ENCODE measurements around the gene ETFA. TPM values are rescaled to one million over a fixed set of nuclear protein-coding genes. Genes with fewer than 3 reads are reported as not detected.

Gene ETFA
- polyA plus RNA-seq, 2 donors: 43.5 to 111 TPM

DNA sequence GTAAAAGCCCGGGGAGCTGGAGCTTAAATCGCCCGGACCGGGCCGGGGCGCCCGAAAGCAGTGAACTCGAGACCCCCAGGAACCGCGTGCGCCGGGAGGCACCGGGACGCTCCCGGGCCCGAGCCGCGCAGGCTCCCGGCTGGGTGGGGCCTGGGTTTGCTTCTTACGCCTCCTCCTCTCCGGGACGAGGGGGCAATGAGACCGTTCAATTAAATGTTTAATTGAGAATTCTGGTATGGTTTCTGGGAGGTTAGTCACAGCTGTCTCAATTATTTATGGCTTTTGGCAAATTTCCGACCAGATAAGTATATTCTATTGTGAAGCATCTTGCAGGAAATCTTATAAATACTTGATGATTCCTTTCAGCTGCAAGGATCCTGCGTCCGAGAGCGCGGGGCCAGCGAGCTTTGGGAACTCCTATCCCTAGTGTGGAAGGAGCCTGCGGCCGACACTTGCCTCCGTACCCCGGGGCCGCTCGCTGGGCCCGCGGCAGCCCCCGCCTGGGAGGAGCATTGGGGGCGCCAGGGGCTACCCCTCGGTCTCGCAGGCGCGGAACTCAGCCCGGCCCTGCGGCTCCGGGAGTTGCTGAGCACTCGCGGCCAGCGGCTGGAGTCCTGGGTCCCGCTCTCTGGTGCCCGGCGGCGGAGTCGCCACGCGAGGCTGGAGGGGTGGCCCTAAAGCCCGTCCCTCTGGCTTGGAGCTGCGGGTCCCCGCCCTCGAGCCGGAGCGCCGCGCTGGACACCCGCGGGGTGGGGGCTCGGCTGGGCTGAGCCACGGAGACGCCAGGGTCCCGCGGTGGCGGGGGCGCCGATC, 35.6 kb upstream of the ETFA start:
- H3K4me1 ChIP-seq (ENCODE audit: control insufficient read depth in 2 of 2, insufficient read depth in 2 of 2, low read length in 1 of 2): peaks cover 6 to 9% of the 10 kb centered on the region in 2 donors
- H3K4me3 ChIP-seq (ENCODE audit: low read depth in 1 of 2, low read length in 2 of 2): peak overlapping the region; percentile 60 to 75
- H3K27me3 ChIP-seq (ENCODE audit: control insufficient read depth in 1 of 2, insufficient read depth in 2 of 2, low read length in 2 of 2): peaks cover 0 to 23% of the 10 kb centered on the region in 2 donors
- WGBS, 2 donors: 18 to 19% methylated on average over 65 to 74 of the region's 74 CpGs
- H3K36me3 ChIP-seq (ENCODE audit: control insufficient read depth in 2 of 2, insufficient read depth in 2 of 2, low read length in 1 of 2): no peaks in the 10 kb centered on the region
- peak overlapping the region in 1 of 2 donors; percentile 32 for H3K27ac ChIP-seq (ENCODE audit: low read depth in 2 of 2, low read length in 1 of 2)
- no peaks in the 10 kb centered on the region for H3K9me3 ChIP-seq (ENCODE audit: control insufficient read depth in 2 of 2, insufficient read depth in 1 of 2, low read depth in 1 of 2, low read length in 1 of 2)

DNA sequence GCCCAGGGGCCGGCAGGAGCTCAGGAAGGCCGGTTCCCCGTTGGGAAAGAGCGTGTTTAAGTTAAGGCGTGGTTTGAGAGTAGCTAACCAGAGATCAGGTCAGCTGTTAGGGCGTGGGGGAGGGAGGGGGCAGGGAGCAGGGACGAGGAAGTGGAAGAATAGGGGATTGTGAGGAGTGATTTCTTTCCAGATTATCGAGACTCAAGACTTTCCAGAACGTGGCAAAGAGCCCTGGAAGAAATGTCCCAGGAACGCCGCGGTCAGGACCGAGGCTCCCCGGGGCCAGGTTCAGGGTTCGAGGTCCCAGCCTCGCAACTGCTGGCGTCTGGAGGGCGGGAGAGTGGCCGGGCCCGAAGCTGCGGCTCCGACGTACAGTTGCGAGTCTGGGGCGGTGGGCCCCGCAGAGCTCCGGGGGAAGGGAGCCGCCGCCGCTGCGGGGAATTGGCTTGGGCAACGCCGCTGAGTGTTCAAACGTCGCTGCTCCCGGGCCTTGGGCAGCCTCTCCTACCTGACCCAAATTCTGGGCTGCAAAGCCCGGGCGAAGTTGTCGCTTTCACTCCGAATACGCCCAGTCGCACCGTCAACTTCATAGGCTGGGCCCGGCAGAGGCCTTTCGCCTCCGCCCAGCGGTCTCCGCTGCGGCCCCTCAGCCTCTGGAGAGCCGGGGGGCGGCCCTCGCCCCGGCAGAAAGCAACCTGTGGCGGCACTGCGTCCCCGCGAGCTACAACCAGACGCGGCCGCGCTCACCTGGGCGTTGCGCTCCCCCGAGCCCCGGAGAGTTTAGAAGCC, 34.8 kb upstream of the ETFA start:
- Histone ChIP-seq H3K27me3 (ENCODE audit: control insufficient read depth in 1 of 2, insufficient read depth in 2 of 2, low read length in 2 of 2) (peaks cover 0 to 23% of the 10 kb centered on the region in 2 donors), H3K36me3 (ENCODE audit: control insufficient read depth in 2 of 2, insufficient read depth in 2 of 2, low read length in 1 of 2) (no peaks in the 10 kb centered on the region), H3K27ac (ENCODE audit: low read depth in 2 of 2, low read length in 1 of 2) (peak overlapping the region in 1 of 2 donors; percentile 40), H3K4me3 (ENCODE audit: low read depth in 1 of 2, low read length in 2 of 2) (peak overlapping the region; percentile 60 to 75), H3K4me1 (ENCODE audit: control insufficient read depth in 2 of 2, insufficient read depth in 2 of 2, low read length in 1 of 2) (peaks cover 9 to 10% of the 10 kb centered on the region in 2 donors), H3K9me3 (ENCODE audit: control insufficient read depth in 2 of 2, insufficient read depth in 1 of 2, low read depth in 1 of 2, low read length in 1 of 2) (no peaks in the 10 kb centered on the region)
- 2% methylated on average over 59 to 65 of the region's 65 CpGs for WGBS, 2 donors

GRCh38 chr15:76345583-76345879, 34.3 kb upstream of the ETFA start:
- Histone ChIP-seq H3K9me3 (ENCODE audit: control insufficient read depth in 2 of 2, insufficient read depth in 1 of 2, low read depth in 1 of 2, low read length in 1 of 2) (no peaks in the 10 kb centered on the region), H3K4me1 (ENCODE audit: control insufficient read depth in 2 of 2, insufficient read depth in 2 of 2, low read length in 1 of 2) (peaks cover 14 to 15% of the 10 kb centered on the region in 2 donors), H3K4me3 (ENCODE audit: low read depth in 1 of 2, low read length in 2 of 2) (peak overlapping the region in 1 of 2 donors; percentile 75), H3K36me3 (ENCODE audit: control insufficient read depth in 2 of 2, insufficient read depth in 2 of 2, low read length in 1 of 2) (no peaks in the 10 kb centered on the region), H3K27me3 (ENCODE audit: control insufficient read depth in 1 of 2, insufficient read depth in 2 of 2, low read length in 2 of 2) (peaks cover 0 to 23% of the 10 kb centered on the region in 2 donors), H3K27ac (ENCODE audit: low read depth in 2 of 2, low read length in 1 of 2) (no peak overlapping the region)
- 21 to 33% methylated on average over 7 of the region's 7 CpGs for WGBS, 2 donors

DNA sequence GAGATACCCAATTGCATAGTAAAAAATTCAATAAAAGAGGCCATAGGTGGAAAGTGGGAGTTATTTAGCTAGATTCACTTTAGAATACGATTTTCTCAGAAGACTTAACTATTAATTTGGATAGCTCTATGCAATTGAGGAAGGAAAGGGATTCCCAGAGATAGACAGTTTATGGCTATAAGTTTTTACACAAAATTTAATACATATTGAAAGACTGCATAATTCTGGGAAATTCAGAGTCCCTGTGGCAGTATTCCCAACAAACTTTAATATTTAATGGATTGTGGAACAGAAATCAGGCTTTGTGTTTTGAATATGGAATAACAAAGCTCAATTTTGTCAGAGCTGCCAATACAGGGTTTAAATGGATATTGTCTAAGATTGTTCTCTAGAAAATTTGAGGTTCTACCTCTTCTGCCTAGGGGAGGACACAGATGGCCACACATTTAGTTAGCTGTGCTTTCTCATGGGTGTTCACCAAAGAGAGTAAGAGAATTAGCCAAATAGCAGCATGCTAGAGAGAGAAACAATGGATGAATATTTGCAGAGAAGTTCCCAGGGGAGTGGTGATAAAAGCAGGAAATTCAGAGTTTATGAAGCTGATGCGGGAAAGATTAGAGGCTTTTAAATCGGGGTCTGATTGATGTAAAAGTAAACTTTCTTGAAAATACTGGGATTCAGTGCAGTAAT, 33.8 kb upstream of the ETFA start:
- WGBS, 2 donors: 41 to 53% methylated on average over 3 of the region's 3 CpGs
- H3K4me1 ChIP-seq (ENCODE audit: control insufficient read depth in 2 of 2, insufficient read depth in 2 of 2, low read length in 1 of 2): peaks cover 14 to 20% of the 10 kb centered on the region in 2 donors
- H3K4me3 ChIP-seq (ENCODE audit: low read depth in 1 of 2, low read length in 2 of 2): no peak overlapping the region
- peaks cover 0 to 27% of the 10 kb centered on the region in 2 donors for H3K27me3 ChIP-seq (ENCODE audit: control insufficient read depth in 1 of 2, insufficient read depth in 2 of 2, low read length in 2 of 2)
- H3K36me3 ChIP-seq (ENCODE audit: control insufficient read depth in 2 of 2, insufficient read depth in 2 of 2, low read length in 1 of 2): no peaks in the 10 kb centered on the region
- no peak overlapping the region for H3K27ac ChIP-seq (ENCODE audit: low read depth in 2 of 2, low read length in 1 of 2)
- no peaks in the 10 kb centered on the region for H3K9me3 ChIP-seq (ENCODE audit: control insufficient read depth in 2 of 2, insufficient read depth in 1 of 2, low read depth in 1 of 2, low read length in 1 of 2)

GRCh38 chr15:76343313-76343996, 32.2 kb upstream of the ETFA start:
- H3K4me1 ChIP-seq (ENCODE audit: control insufficient read depth in 2 of 2, insufficient read depth in 2 of 2, low read length in 1 of 2): peaks cover 16 to 20% of the 10 kb centered on the region in 2 donors
- H3K4me3 ChIP-seq (ENCODE audit: low read depth in 1 of 2, low read length in 2 of 2): no peak overlapping the region
- 40 to 58% methylated on average over 16 of the region's 16 CpGs for WGBS, 2 donors
- H3K36me3 ChIP-seq (ENCODE audit: control insufficient read depth in 2 of 2, insufficient read depth in 2 of 2, low read length in 1 of 2): no peaks in the 10 kb centered on the region
- no peaks in the 10 kb centered on the region for H3K9me3 ChIP-seq (ENCODE audit: control insufficient read depth in 2 of 2, insufficient read depth in 1 of 2, low read depth in 1 of 2, low read length in 1 of 2)
- peaks cover 0 to 39% of the 10 kb centered on the region in 2 donors for H3K27me3 ChIP-seq (ENCODE audit: control insufficient read depth in 1 of 2, insufficient read depth in 2 of 2, low read length in 2 of 2)
- no peak overlapping the region for H3K27ac ChIP-seq (ENCODE audit: low read depth in 2 of 2, low read length in 1 of 2)

DNA sequence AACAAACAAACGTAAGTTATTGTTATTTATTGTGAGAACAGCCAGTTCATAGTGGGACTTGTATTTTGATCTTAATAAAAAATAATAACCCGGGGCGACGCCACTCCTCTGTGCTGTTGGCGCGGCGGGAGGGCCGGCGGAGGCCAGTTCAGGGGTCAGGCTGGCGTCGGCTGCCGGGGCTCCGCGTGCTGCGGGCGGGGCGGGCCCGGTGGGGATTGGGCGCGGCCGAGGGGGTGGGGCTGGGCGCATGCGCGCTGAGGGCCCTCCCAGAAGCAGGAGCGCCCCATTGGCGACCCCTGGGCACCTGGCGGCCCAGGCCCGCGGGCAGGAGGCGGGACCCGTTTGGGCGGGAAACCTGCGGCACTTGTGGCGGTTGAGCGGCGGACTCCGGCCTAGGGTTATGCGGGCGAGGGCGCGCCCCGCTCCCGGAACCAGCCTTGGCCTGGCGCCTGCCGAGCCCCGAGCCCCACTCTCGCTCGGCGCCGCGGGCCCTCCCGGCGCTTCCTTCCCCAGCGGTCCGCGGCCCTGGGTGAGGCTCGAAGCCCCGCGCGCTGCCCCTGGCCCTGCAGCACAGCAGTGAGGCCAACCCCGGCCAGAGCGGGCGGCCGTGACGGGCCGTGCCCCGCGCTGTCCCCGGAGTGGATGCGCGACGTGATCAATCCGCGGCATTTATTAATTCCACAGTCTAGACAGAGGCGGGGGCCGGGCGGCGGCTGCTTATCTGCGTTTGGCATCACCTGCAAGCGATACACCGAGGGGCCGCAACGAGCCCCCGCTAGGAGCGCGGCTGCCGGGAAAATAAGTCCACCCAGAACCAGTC, 31.3 kb upstream of the ETFA start:
- Histone ChIP-seq H3K27me3 (ENCODE audit: control insufficient read depth in 1 of 2, insufficient read depth in 2 of 2, low read length in 2 of 2) (peaks cover 0 to 42% of the 10 kb centered on the region in 2 donors), H3K4me1 (ENCODE audit: control insufficient read depth in 2 of 2, insufficient read depth in 2 of 2, low read length in 1 of 2) (peaks cover 16 to 26% of the 10 kb centered on the region in 2 donors), H3K36me3 (ENCODE audit: control insufficient read depth in 2 of 2, insufficient read depth in 2 of 2, low read length in 1 of 2) (no peaks in the 10 kb centered on the region), H3K4me3 (ENCODE audit: low read depth in 1 of 2, low read length in 2 of 2) (peak overlapping the region; percentile 2 to 7), H3K27ac (ENCODE audit: low read depth in 2 of 2, low read length in 1 of 2) (no peak overlapping the region), H3K9me3 (ENCODE audit: control insufficient read depth in 2 of 2, insufficient read depth in 1 of 2, low read depth in 1 of 2, low read length in 1 of 2) (peaks cover 0 to 6% of the 10 kb centered on the region in 2 donors)
- WGBS, 2 donors: 24 to 33% methylated on average over 69 to 87 of the region's 87 CpGs

GRCh38 chr15:76342058-76342381, 30.8 kb upstream of the ETFA start:
- peaks cover 0 to 7% of the 10 kb centered on the region in 2 donors for H3K9me3 ChIP-seq (ENCODE audit: control insufficient read depth in 2 of 2, insufficient read depth in 1 of 2, low read depth in 1 of 2, low read length in 1 of 2)
- H3K4me1 ChIP-seq (ENCODE audit: control insufficient read depth in 2 of 2, insufficient read depth in 2 of 2, low read length in 1 of 2): peaks cover 16 to 27% of the 10 kb centered on the region in 2 donors
- H3K27ac ChIP-seq (ENCODE audit: low read depth in 2 of 2, low read length in 1 of 2): no peak overlapping the region
- H3K27me3 ChIP-seq (ENCODE audit: control insufficient read depth in 1 of 2, insufficient read depth in 2 of 2, low read length in 2 of 2): peaks cover 0 to 41% of the 10 kb centered on the region in 2 donors
- 29 to 40% methylated on average over 20 of the region's 20 CpGs for WGBS, 2 donors
- no peak overlapping the region for H3K4me3 ChIP-seq (ENCODE audit: low read depth in 1 of 2, low read length in 2 of 2)
- no peaks in the 10 kb centered on the region for H3K36me3 ChIP-seq (ENCODE audit: control insufficient read depth in 2 of 2, insufficient read depth in 2 of 2, low read length in 1 of 2)

- Histone ChIP-seq H3K4me3 (ENCODE audit: low read depth in 1 of 2, low read length in 2 of 2) (peak overlapping the region in 1 of 2 donors; percentile 36), H3K27ac (ENCODE audit: low read depth in 2 of 2, low read length in 1 of 2) (no peak overlapping the region), H3K9me3 (ENCODE audit: control insufficient read depth in 2 of 2, insufficient read depth in 1 of 2, low read depth in 1 of 2, low read length in 1 of 2) (peaks cover 0 to 7% of the 10 kb centered on the region in 2 donors), H3K27me3 (ENCODE audit: control insufficient read depth in 1 of 2, insufficient read depth in 2 of 2, low read length in 2 of 2) (peaks cover 0 to 41% of the 10 kb centered on the region in 2 donors), H3K4me1 (ENCODE audit: control insufficient read depth in 2 of 2, insufficient read depth in 2 of 2, low read length in 1 of 2) (peaks cover 16 to 25% of the 10 kb centered on the region in 2 donors), H3K36me3 (ENCODE audit: control insufficient read depth in 2 of 2, insufficient read depth in 2 of 2, low read length in 1 of 2) (no peaks in the 10 kb centered on the region)
- WGBS, 2 donors: 26 to 30% methylated on average over 39 to 42 of the region's 42 CpGs
Measured at GRCh38 chr15:76341366-76342057, 30.2 kb upstream of the ETFA start.

Measured in esophagus (tissue), 2 donors.